HEK293 (cell line): ENCODE measurements around the gene GPR4.

Experiments used
- CTCF ChIP-seq: fragments of 450-650 bp; formaldehyde crosslinking; IDR thresholded peaks from 2 replicates; pipeline ENCODE4 v1.5.1; 2016; ENCODE audit warnings: missing biosample characterization, missing genetic modification characterization
- FEZF1 ChIP-seq: fragments of 450-650 bp; formaldehyde crosslinking; IDR thresholded peaks from 2 replicates; pipeline ENCODE4 v1.5.1; 2016; ENCODE audit warnings: missing biosample characterization, missing genetic modification characterization
- GLIS1 ChIP-seq: fragments of 450-650 bp; formaldehyde crosslinking; IDR thresholded peaks from 2 replicates; pipeline ENCODE4 v1.5.1; 2016; ENCODE audit warnings: missing biosample characterization, missing genetic modification characterization
- HOXA7 ChIP-seq: sonication (generic); formaldehyde crosslinking; IDR thresholded peaks from 2 replicates; pipeline ENCODE4 v1.8.1; 2022; ENCODE audit warnings: missing genetic modification reagents, borderline replicate concordance
- HOXC10 ChIP-seq: sonication (generic); formaldehyde crosslinking; IDR thresholded peaks from 2 replicates; pipeline ENCODE4 v1.8.1; 2023; ENCODE audit warnings: mild to moderate bottlenecking, missing genetic modification reagents
- KLF7 ChIP-seq: fragments of 450-650 bp; formaldehyde crosslinking; IDR thresholded peaks from 2 replicates; pipeline ENCODE4 v1.5.1; 2016; ENCODE audit warnings: missing biosample characterization, missing genetic modification characterization, borderline replicate concordance
- KLF9 ChIP-seq: fragments of 450-650 bp; formaldehyde crosslinking; IDR thresholded peaks from 2 replicates; pipeline ENCODE4 v1.5.1; 2016; ENCODE audit warnings: missing biosample characterization, missing genetic modification characterization, low read depth
- OSR2 ChIP-seq: fragments of 450-650 bp; formaldehyde crosslinking; IDR thresholded peaks from 2 replicates; pipeline ENCODE4 v1.5.1; 2016; ENCODE audit warnings: missing biosample characterization, missing genetic modification characterization
- SALL2 ChIP-seq: fragments of 450-650 bp; formaldehyde crosslinking; IDR thresholded peaks from 2 replicates; pipeline ENCODE4 v1.5.0; 2017; ENCODE audit warnings: missing biosample characterization, mild to moderate bottlenecking, missing genetic modification characterization, borderline replicate concordance
- YY2 ChIP-seq: fragments of 450-650 bp; formaldehyde crosslinking; IDR thresholded peaks from 2 replicates; pipeline ENCODE4 v1.5.1; 2016; ENCODE audit warnings: missing biosample characterization, missing genetic modification characterization
- ZFHX2 ChIP-seq: fragments of 450-650 bp; formaldehyde crosslinking; conservative IDR thresholded peaks from 2 replicates; pipeline ENCODE4 v1.5.1; 2016; ENCODE audit warnings: missing biosample characterization, missing genetic modification characterization
- ZNF121 ChIP-seq: fragments of 450-650 bp; formaldehyde crosslinking; IDR thresholded peaks from 2 replicates; pipeline ENCODE4 v1.5.1; 2016; ENCODE audit warnings: missing biosample characterization, missing genetic modification characterization
- ZNF132 ChIP-seq: fragments of 450-650 bp; formaldehyde crosslinking; IDR thresholded peaks from 2 replicates; pipeline ENCODE4 v1.5.1; 2017; ENCODE audit warnings: missing biosample characterization, missing genetic modification characterization, borderline replicate concordance
- ZNF175 ChIP-seq: fragments of 450-650 bp; formaldehyde crosslinking; IDR thresholded peaks from 2 replicates; pipeline ENCODE4 v1.5.1; 2016; ENCODE audit warnings: missing biosample characterization, missing genetic modification characterization
- ZNF19 ChIP-seq: fragments of 450-650 bp; formaldehyde crosslinking; IDR thresholded peaks from 2 replicates; pipeline ENCODE4; 2016; ENCODE audit warnings: missing biosample characterization, missing genetic modification characterization, low read depth
- ZNF274 ChIP-seq, 2 experiments: fragments of 200-500 bp in 1 of 2; fragments of 450-650 bp in 1 of 2; sonication (Bioruptor generic) in 1 of 2; formaldehyde crosslinking in 1 of 2; IDR thresholded peaks; 2 replicates each; pipeline versions ENCODE4 v1.5.1 to v1.6.1; 2014 to 2016; ENCODE audit warnings: borderline replicate concordance in 1 of 2, inconsistent platforms in 1 of 2, low read length in 1 of 2, missing biosample characterization in 1 of 2, missing genetic modification characterization in 1 of 2
- ZNF335 ChIP-seq: fragments of 450-650 bp; formaldehyde crosslinking; conservative IDR thresholded peaks from 2 replicates; pipeline ENCODE4 v1.5.1; 2016; ENCODE audit warnings: missing biosample characterization, missing genetic modification characterization
- ZNF398 ChIP-seq: fragments of 450-650 bp; formaldehyde crosslinking; IDR thresholded peaks from 2 replicates; pipeline ENCODE4 v1.5.1; 2017; ENCODE audit warnings: missing biosample characterization, missing genetic modification characterization
- ZNF426 ChIP-seq: fragments of 450-650 bp; formaldehyde crosslinking; IDR thresholded peaks from 2 replicates; pipeline ENCODE4 v1.5.1; 2017; ENCODE audit warnings: missing biosample characterization, missing genetic modification characterization, mild to moderate bottlenecking, inconsistent platforms, moderate library complexity
- ZNF449 ChIP-seq: fragments of 450-650 bp; formaldehyde crosslinking; IDR thresholded peaks from 2 replicates; pipeline ENCODE4 v1.5.1; 2017; ENCODE audit warnings: missing biosample characterization, mild to moderate bottlenecking, missing genetic modification characterization, moderate library complexity
- ZNF513 ChIP-seq: fragments of 450-650 bp; IDR thresholded peaks from 2 replicates; pipeline ENCODE4 v1.5.1; 2018; ENCODE audit warnings: missing biosample characterization, missing genetic modification characterization
- ZNF514 ChIP-seq: fragments of 450-650 bp; formaldehyde crosslinking; IDR thresholded peaks from 2 replicates; pipeline ENCODE4 v1.5.1; 2016; ENCODE audit warnings: missing biosample characterization, missing genetic modification characterization
- ZNF529 ChIP-seq: fragments of 450-650 bp; formaldehyde crosslinking; IDR thresholded peaks from 2 replicates; pipeline ENCODE4 v1.5.1; 2017; ENCODE audit warnings: missing genetic modification characterization, missing biosample characterization; ENCODE audit not compliant: insufficient replicate concordance
- ZNF548 ChIP-seq: fragments of 450-650 bp; formaldehyde crosslinking; IDR thresholded peaks from 2 replicates; pipeline ENCODE4 v1.5.1; 2016; ENCODE audit warnings: missing biosample characterization, missing genetic modification characterization
- ZNF555 ChIP-seq: fragments of 450-650 bp; formaldehyde crosslinking; conservative IDR thresholded peaks from 2 replicates; pipeline ENCODE4 v1.5.1; 2017; ENCODE audit warnings: missing biosample characterization, mild to moderate bottlenecking, missing genetic modification characterization, inconsistent platforms
- ZNF561 ChIP-seq: fragments of 450-650 bp; IDR thresholded peaks from 2 replicates; pipeline ENCODE4 v1.5.1; 2018; ENCODE audit warnings: missing biosample characterization, missing genetic modification characterization, borderline replicate concordance
- ZNF571 ChIP-seq: fragments of 450-650 bp; formaldehyde crosslinking; IDR thresholded peaks from 2 replicates; pipeline ENCODE4 v1.5.0; 2017; ENCODE audit warnings: missing biosample characterization, missing genetic modification characterization
- ZNF639 ChIP-seq: fragments of 450-650 bp; formaldehyde crosslinking; IDR thresholded peaks from 2 replicates; pipeline ENCODE4 v1.5.1; 2016; ENCODE audit warnings: missing biosample characterization, missing genetic modification characterization
- ZNF704 ChIP-seq: fragments of 450-650 bp; formaldehyde crosslinking; IDR thresholded peaks from 2 replicates; pipeline ENCODE4 v1.5.1; 2016; ENCODE audit warnings: missing biosample characterization, missing genetic modification characterization
- ZNF768 ChIP-seq: fragments of 450-650 bp; formaldehyde crosslinking; IDR thresholded peaks from 2 replicates; pipeline ENCODE4 v1.5.1; 2018; ENCODE audit warnings: missing biosample characterization, mild to moderate bottlenecking, missing genetic modification characterization
- ZNF837 ChIP-seq: fragments of 450-650 bp; formaldehyde crosslinking; IDR thresholded peaks from 2 replicates; pipeline ENCODE4 v1.5.1; 2016; ENCODE audit warnings: missing biosample characterization, missing genetic modification characterization
- ZSCAN23 ChIP-seq: fragments of 450-650 bp; formaldehyde crosslinking; IDR thresholded peaks from 2 replicates; pipeline ENCODE4 v1.5.1; 2016; ENCODE audit warnings: missing biosample characterization, missing genetic modification characterization

GPR4 gene

GRCh38 chr19:45632468-45633196 lies 30.6 kb upstream of the GPR4 start (continued):
- no peak for TF ChIP-seq ZNF132 (tag by site-specific recombination)
- peak; percentile 76 for TF ChIP-seq GLIS1 (tag by site-specific recombination)
- peak; percentile 66; the same call in 1 of the 2 replicates for TF ChIP-seq ZNF449 (tag by site-specific recombination)
- TF ChIP-seq ZNF514 = no peak
- peak; percentile 83 for TF ChIP-seq ZNF335 (tag by site-specific recombination)
- TF ChIP-seq CTCF (tag by site-specific recombination) = no peak
- TF ChIP-seq KLF9 = peak; percentile 95
- no peak for TF ChIP-seq ZNF426 (tag by site-specific recombination)
- no peak for TF ChIP-seq HOXC10 (CRISPR knock-in tag)
- no peak for TF ChIP-seq ZNF529 (tag by site-specific recombination)
- no peak for TF ChIP-seq ZNF274 (IDR thresholded peaks at IDR 0.05; ENCODE audit: low read length)
- no peak for TF ChIP-seq ZNF274 (tag by site-specific recombination; IDR thresholded peaks at IDR 0.05; ENCODE audit: borderline replicate concordance)
- TF ChIP-seq KLF7 (tag by site-specific recombination) = no peak
- no peak for TF ChIP-seq ZNF175 (tag by site-specific recombination)
- no peak for TF ChIP-seq SALL2 (tag by site-specific recombination)
- TF ChIP-seq ZNF768 = no peak
- no peak for TF ChIP-seq ZNF548 (tag by site-specific recombination)
- no peak for TF ChIP-seq ZNF19
- TF ChIP-seq ZNF121 (tag by site-specific recombination) = no peak
- TF ChIP-seq ZSCAN23 (tag by site-specific recombination) = no peak
- no peak for TF ChIP-seq HOXA7 (CRISPR knock-in tag)
- TF ChIP-seq ZFHX2 = no peak
- TF ChIP-seq OSR2 = no peak
- no peak for TF ChIP-seq ZNF837 (tag by site-specific recombination)
- TF ChIP-seq YY2 = no peak
- no peak for TF ChIP-seq ZNF561
- TF ChIP-seq ZNF571 (tag by site-specific recombination) = no peak
- TF ChIP-seq FEZF1 (tag by site-specific recombination) = peak; percentile 91
- TF ChIP-seq ZNF555 (tag by site-specific recombination) = no peak
- no peak for TF ChIP-seq ZNF704 (tag by site-specific recombination)
- no peak for TF ChIP-seq ZNF639 (tag by site-specific recombination)
- no peak for TF ChIP-seq ZNF513 (tag by site-specific recombination)
- no peak for TF ChIP-seq ZNF398 (tag by site-specific recombination)
